CD4-positive, alpha-beta T cell (primary cell): ENCODE results near the gene FCMR. TPM values are rescaled to one million over a fixed set of nuclear protein-coding genes. Genes with fewer than 3 reads are reported as not detected.

Experiments used
- ATAC-seq: fragments of 200-7000 bp; cut with Tn5 transposase; one replicate; pipeline ENCODE4 v1.10.0; 2022; ENCODE audit warnings: mild to moderate bottlenecking; ENCODE audit not compliant: poor library complexity
- CTCF ChIA-PET: fragments of 350-600 bp; sonication (Branson Sonifier 250); formaldehyde crosslinking; loops from one replicate; lab custom pipeline; 2021; ENCODE audit warnings: antibody characterized with exemption, inconsistent platforms; lab: Charles Lee
- POLR2A ChIA-PET: fragments of 350-600 bp; sonication (Branson Sonifier 250); formaldehyde crosslinking; loops from one replicate; lab custom pipeline; 2021; ENCODE audit warnings: antibody characterized with exemption, inconsistent platforms; lab: Charles Lee
- DNase-seq, 14 experiments: peaks; one replicate each; pipeline ENCODE4 v3.0.0-alpha.2; 2013 to 2020; ENCODE audit warnings: mixed read lengths in 2 of 14
- H3K27ac ChIP-seq, 2 donors: one replicate each; pipeline versions ENCODE4 v1.5.1 to v1.7.0; 2013; ENCODE audit warnings: low read length in 2 of 2, low read depth in 1 of 2, mild to moderate bottlenecking in 1 of 2
- H3K27me3 ChIP-seq, 2 experiments: 1 replicate in 1 of 2; 2 replicates in 1 of 2; pipeline versions ENCODE4 v1.6.1 to v1.7.0; 2013; ENCODE audit warnings: low read length in 2 of 2, control low read depth in 1 of 2, mild to moderate bottlenecking in 1 of 2, moderate library complexity in 1 of 2; ENCODE audit not compliant: insufficient read depth in 2 of 2, control insufficient read depth in 1 of 2
- H3K36me3 ChIP-seq: one replicate; pipeline ENCODE4 v1.6.1; 2013; ENCODE audit warnings: low read length, control low read depth; ENCODE audit not compliant: insufficient read depth
- H3K4me1 ChIP-seq: one replicate; pipeline ENCODE4 v1.6.1; 2013; ENCODE audit warnings: low read length, control low read depth; ENCODE audit not compliant: insufficient read depth
- H3K4me3 ChIP-seq: one replicate; pipeline ENCODE4 v1.5.1; 2013; ENCODE audit warnings: mild to moderate bottlenecking, low read length, moderate library complexity
- H3K9me3 ChIP-seq, 2 experiments: 1 replicate in 1 of 2; 2 replicates in 1 of 2; pipeline versions ENCODE4 v1.6.1 to v1.7.0; 2013; ENCODE audit warnings: low read length in 2 of 2, mild to moderate bottlenecking in 2 of 2, control low read depth in 1 of 2, moderate library complexity in 1 of 2; ENCODE audit not compliant: control insufficient read depth in 1 of 2, insufficient read depth in 1 of 2
- H3K27ac Mint-ChIP-seq: one replicate; pipeline ENCODE4 v1.8.0; 2020; ENCODE audit warnings: mixed read lengths
- H3K27me3 Mint-ChIP-seq: one replicate; pipeline ENCODE4 v1.8.0; 2021; ENCODE audit warnings: mixed read lengths
- H3K36me3 Mint-ChIP-seq: one replicate; pipeline ENCODE4 v1.8.0; 2021; ENCODE audit warnings: low read depth, mixed read lengths
- H3K4me1 Mint-ChIP-seq: one replicate; pipeline ENCODE4 v1.8.0; 2021; ENCODE audit warnings: low read depth, mixed read lengths
- H3K4me3 Mint-ChIP-seq: one replicate; pipeline ENCODE4 v1.8.0; 2020; ENCODE audit warnings: mild to moderate bottlenecking, mixed read lengths
- H3K9me3 Mint-ChIP-seq: one replicate; pipeline ENCODE4 v1.8.0; 2020; ENCODE audit warnings: mixed read lengths
- CTCF ChIP-seq: fragments of 200-600 bp; IDR thresholded peaks from one replicate; pipeline ENCODE4 v1.8.0; 2022; ENCODE audit warnings: antibody characterized with exemption, mild to moderate bottlenecking
- intact Hi-C, 2 experiments: fragments of 100-400 bp; cut with DNase I in 1 of 2; cut with micrococcal nuclease in 1 of 2; formaldehyde crosslinking; loops; one replicate each; pipeline versions ENCODE4 v1.15.1 to v1.9.0; 2023 to 2025; cut with DNase I, micrococcal nuclease
- total RNA-seq, 174 experiments: library from RNA in 2 of 174; stranded (reverse) in 2 of 174; gene quantifications; one replicate each; pipeline ENCODE4 v1.2.3 and lab custom pipeline; 2021 to 2026

Gene FCMR
- total RNA-seq, 2 experiments from 2014 or later: 171 to 186 TPM

- H3K36me3 Mint-ChIP-seq: no peaks in the 10 kb centered on the region
- peak; percentile 60 for TF ChIP-seq CTCF
- Histone ChIP-seq H3K4me3 (no peak overlapping the region), H3K9me3 (no peaks in the 10 kb centered on the region), H3K36me3 (no peaks in the 10 kb centered on the region), H3K27me3 (no peaks in the 10 kb centered on the region), H3K4me1 (peaks cover 24% of the 10 kb centered on the region), H3K27ac (no peak overlapping the region)
- intact Hi-C loops: loop anchor here in 1 of 2 experiments (1.0 to 10.0 kb wide), 2 partner anchors 46 to 139 kb away; no protein-coding TSS in a partner anchor
- POLR2A ChIA-PET: interaction anchor here (1.0 to 1.2 kb wide), 2 partner anchors 17 to 46 kb away, joined by 3 to 5 read pairs; no protein-coding TSS in a partner anchor
- peak in 8 of 14 experiments; percentile 20 to 71 (median 49) for DNase-seq
- no peak overlapping the region for H3K4me3 Mint-ChIP-seq
- H3K27me3 Mint-ChIP-seq: no peaks in the 10 kb centered on the region
- peaks cover 29% of the 10 kb centered on the region for H3K4me1 Mint-ChIP-seq
- ATAC-seq: peak; percentile 55
- no peak overlapping the region for H3K27ac Mint-ChIP-seq
- no peaks in the 10 kb centered on the region for H3K9me3 Mint-ChIP-seq
- CTCF ChIA-PET: interaction anchor here (0.5 to 3.2 kb wide), 5 partner anchors 14 to 47 kb away, joined by 3 to 10 read pairs (median 5); partner anchors contain the start of gene FCMR
Observed at GRCh38 chr1:206935491-206936067, 13.8 kb upstream of the FCMR start.

DNA sequence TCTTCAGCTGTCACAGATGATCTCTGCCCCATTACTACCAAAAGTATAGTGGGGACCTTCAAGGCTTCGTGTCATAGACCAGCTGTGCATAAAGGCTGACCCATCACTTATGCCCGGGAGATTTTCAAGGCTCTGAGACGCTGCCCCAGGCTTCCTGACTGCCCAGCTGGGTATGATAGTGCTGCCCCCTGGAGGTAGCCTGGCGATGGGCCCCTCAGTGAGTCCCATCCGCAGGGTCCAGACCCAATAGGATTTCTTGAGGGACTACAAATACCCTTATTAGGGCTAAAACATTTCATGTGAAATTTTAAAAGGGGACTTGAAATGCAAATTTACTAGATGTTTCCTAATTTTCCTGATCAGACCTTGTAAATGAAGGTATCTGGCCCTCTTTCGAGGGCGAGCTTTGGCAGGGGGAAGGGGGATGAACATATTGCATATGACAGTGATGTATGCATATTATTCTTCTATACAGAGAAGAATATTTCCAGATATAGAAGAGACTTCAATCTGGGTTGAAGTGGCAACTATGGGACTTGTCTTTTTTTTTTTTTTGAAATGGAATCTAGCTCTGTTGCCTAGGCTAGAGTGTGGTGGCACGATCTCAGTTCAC lies 11.7 kb upstream of the FCMR start:
- DNase-seq (peak; percentile 57 to 87 (median 74)), ATAC-seq (peak; percentile 82)
- H3K4me1 ChIP-seq: peaks cover 36% of the 10 kb centered on the region
- Mint-ChIP-seq H3K9me3 (no peaks in the 10 kb centered on the region), H3K27ac (peak overlapping the region; percentile 57), H3K27me3 (no peaks in the 10 kb centered on the region), H3K4me3 (no peak overlapping the region), H3K36me3 (no peaks in the 10 kb centered on the region), H3K4me1 (peaks cover 46% of the 10 kb centered on the region)
- ChIA-PET POLR2A (interaction anchor here (0.6 to 3.9 kb wide), 11 partner anchors 11 to 124 kb away, joined by 3 to 73 read pairs (median 5); partner anchors contain the start of gene FCMR), CTCF (interaction anchor here (1.0 to 3.3 kb wide), 18 partner anchors 8 to 472 kb away, joined by 3 to 22 read pairs (median 6); partner anchors contain the start of genes FCMR and IL20)
- H3K9me3 ChIP-seq: no peaks in the 10 kb centered on the region
- H3K4me3 ChIP-seq: no peak overlapping the region
- H3K27ac ChIP-seq: no peak overlapping the region
- intact Hi-C loops: loop anchor here (1.0 to 10.0 kb wide), 5 partner anchors 21 to 201 kb away; partner anchors contain the start of gene IL20 (in 1 of the 2)
- TF ChIP-seq CTCF: peak; percentile 91
- no peaks in the 10 kb centered on the region for H3K27me3 ChIP-seq
- H3K36me3 ChIP-seq: no peaks in the 10 kb centered on the region

DNA sequence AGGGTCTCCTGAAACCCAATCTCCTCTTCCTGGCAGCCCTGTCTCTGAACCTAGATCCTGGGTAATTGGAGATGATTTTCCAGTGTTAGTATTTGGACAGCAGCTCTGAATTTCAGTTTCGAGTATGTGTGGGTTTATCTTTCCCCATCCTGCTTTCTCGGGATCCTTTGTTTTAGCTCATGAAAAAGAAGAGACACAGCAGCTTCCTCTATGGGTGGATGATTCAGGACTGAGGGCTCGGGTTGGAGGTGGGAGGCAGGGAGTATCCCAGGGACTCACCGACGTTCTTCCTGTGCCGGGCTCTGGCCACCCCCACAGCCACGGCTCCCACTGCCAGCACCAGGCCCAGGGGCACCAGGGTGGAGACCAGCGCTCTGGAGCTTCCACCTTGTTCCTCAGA lies 10.4 kb upstream of the FCMR start:
- H3K27me3 ChIP-seq: no peaks in the 10 kb centered on the region
- H3K9me3 ChIP-seq: no peaks in the 10 kb centered on the region
- DNase-seq (no peak), ATAC-seq (no peak)
- no peak overlapping the region for H3K27ac ChIP-seq
- TF ChIP-seq CTCF: no peak
- no peak overlapping the region for H3K4me3 Mint-ChIP-seq
- no peaks in the 10 kb centered on the region for H3K36me3 Mint-ChIP-seq
- intact Hi-C loops: loop anchor here (2.0 to 10.0 kb wide), 4 partner anchors 19 to 200 kb away; no protein-coding TSS in a partner anchor
- ChIA-PET POLR2A (interaction anchor here (0.9 to 3.9 kb wide), 8 partner anchors 10 to 50 kb away, joined by 3 to 73 read pairs (median 14); partner anchors contain the start of gene FCMR), CTCF (interaction anchor here (0.5 to 3.3 kb wide), 8 partner anchors 10 to 942 kb away, joined by 3 to 22 read pairs (median 8); partner anchors contain the start of genes FCMR and IL20)
- peak overlapping the region; percentile 84 for H3K27ac Mint-ChIP-seq
- peaks cover 58% of the 10 kb centered on the region for H3K4me1 Mint-ChIP-seq
- no peaks in the 10 kb centered on the region for H3K36me3 ChIP-seq
- no peaks in the 10 kb centered on the region for H3K27me3 Mint-ChIP-seq
- no peaks in the 10 kb centered on the region for H3K9me3 Mint-ChIP-seq
- no peak overlapping the region for H3K4me3 ChIP-seq
- H3K4me1 ChIP-seq: peaks cover 44% of the 10 kb centered on the region
